Measurements from ENCODE around the gene PCDHB4. TPM values are rescaled to one million over a fixed set of nuclear protein-coding genes. Genes with fewer than 3 reads are reported as not detected.
"Not testable (repeated sequence)": the region's sequence is repeated elsewhere in the genome, so short reads cannot be mapped to it uniquely, and the experiment has no call there.

The PCDHB4 gene
- under 1 TPM in 2 of 4 donors, not detected in 2; 0.64 to 0.96 TPM for polyA plus RNA-seq
- long read RNA-seq, donor 1, partial matches to known transcripts: 0 of 3 reads
- long read RNA-seq, donor 1, other reads (novel, unspliced or antisense): 0 of 3 reads
- long read RNA-seq, donor 2, partial matches to known transcripts: 0 of 1 reads
- long read RNA-seq, donor 2, other reads (novel, unspliced or antisense): 0 of 1 reads
- long read RNA-seq, donor 3, transcript PCDHB4-201 (1 exons, 3,825 nt): major isoform, 5 of 5 reads
- long read RNA-seq, donor 3, partial matches to known transcripts: 0 of 5 reads
- long read RNA-seq, donor 3, other reads (novel, unspliced or antisense): 0 of 5 reads
- long read RNA-seq, donor 4, partial matches to known transcripts: 0 of 1 reads
- long read RNA-seq, donor 4, other reads (novel, unspliced or antisense): 0 of 1 reads
- long read RNA-seq, donor 5, partial matches to known transcripts: 0 of 2 reads
- long read RNA-seq, donor 5, other reads (novel, unspliced or antisense): 0 of 2 reads
- long read RNA-seq, donor 6, partial matches to known transcripts: 0 of 2 reads
- long read RNA-seq, donor 6, other reads (novel, unspliced or antisense): 0 of 2 reads
- long read RNA-seq, donor 7: 0 reads
- long read RNA-seq, donor 8: 0 reads
- long read RNA-seq, donor 9: 0 reads
- long read RNA-seq, donor 10, partial matches to known transcripts: 0 of 5 reads
- long read RNA-seq, donor 10, other reads (novel, unspliced or antisense): 0 of 5 reads

GRCh38 chr5:141121563-141121962 lies at the start of gene PCDHB4:
PCDHB4 (plus strand) TSS chr5:141121818; CDS start chr5:141121999, 181 bp downstream.
- Histone ChIP-seq H3K36me3 (ENCODE audit: control insufficient read depth in 3 of 3, insufficient read depth in 2 of 3, low read depth in 1 of 3, low read length in 3 of 3) (no peaks in the 10 kb centered on the region), H3K27me3 (ENCODE audit: control insufficient read depth in 3 of 3, insufficient read depth in 3 of 3, low read length in 3 of 3) (peaks cover 0 to 5% (median 0%) of the 10 kb centered on the region in 3 donors), H3K27ac (ENCODE audit: low read depth in 1 of 3, low read length in 2 of 3) (no peak within 1 kb of the TSS), H3K4me1 (ENCODE audit: control insufficient read depth in 3 of 3, insufficient read depth in 2 of 3, low read depth in 1 of 3, low read length in 2 of 3) (no peaks in the 10 kb centered on the region), H3K9me3 (ENCODE audit: control insufficient read depth in 2 of 2, insufficient read depth in 1 of 2, low read depth in 1 of 2, low read length in 1 of 2) (peaks cover 0 to 15% of the 10 kb centered on the region in 2 donors), H3K4me3 (ENCODE audit: low read depth in 1 of 3, low read length in 3 of 3) (no peak within 1 kb of the TSS)
- no peak for DNase-seq
- no peak for FAIRE-seq
- 23 to 45% (median 34%) methylated on average over 16 of the region's 16 CpGs for WGBS, 3 donors

DNA sequence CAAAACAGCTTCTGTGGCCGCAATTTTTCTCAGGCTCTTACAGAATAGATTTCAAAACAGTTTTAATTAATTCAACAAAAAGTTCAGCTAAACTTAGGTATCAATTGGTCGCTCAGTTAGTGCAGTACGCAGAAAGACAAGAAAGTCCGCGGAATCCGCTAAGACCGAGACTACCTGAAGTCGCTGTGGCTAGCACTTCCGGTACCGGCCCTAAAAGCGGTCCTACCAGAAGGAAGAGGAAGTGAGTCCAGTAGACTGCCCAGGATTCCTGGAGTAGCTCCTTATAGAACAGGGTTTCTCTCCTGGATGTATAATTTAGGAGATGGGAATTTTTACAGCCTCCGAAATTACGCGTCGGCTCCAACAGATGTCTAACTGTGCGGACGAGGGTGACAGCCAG lies 43.8 kb upstream of the PCDHB4 start:
- no peaks in the 10 kb centered on the region for H3K4me1 ChIP-seq (ENCODE audit: control insufficient read depth in 3 of 3, insufficient read depth in 2 of 3, low read depth in 1 of 3, low read length in 2 of 3)
- no peak overlapping the region for H3K4me3 ChIP-seq (ENCODE audit: low read depth in 1 of 3, low read length in 3 of 3)
- DNase-seq (no peak), FAIRE-seq (no peak)
- no peak overlapping the region for H3K27ac ChIP-seq (ENCODE audit: low read depth in 1 of 3, low read length in 2 of 3)
- no peaks in the 10 kb centered on the region for H3K27me3 ChIP-seq (ENCODE audit: control insufficient read depth in 3 of 3, insufficient read depth in 3 of 3, low read length in 3 of 3)
- peaks cover 1 to 16% of the 10 kb centered on the region in 2 donors for H3K9me3 ChIP-seq (ENCODE audit: control insufficient read depth in 2 of 2, insufficient read depth in 1 of 2, low read depth in 1 of 2, low read length in 1 of 2)
- WGBS, 3 donors: 52 to 69% (median 68%) methylated on average over 17 of the region's 17 CpGs
- H3K36me3 ChIP-seq (ENCODE audit: control insufficient read depth in 3 of 3, insufficient read depth in 2 of 3, low read depth in 1 of 3, low read length in 3 of 3): no peaks in the 10 kb centered on the region

DNA sequence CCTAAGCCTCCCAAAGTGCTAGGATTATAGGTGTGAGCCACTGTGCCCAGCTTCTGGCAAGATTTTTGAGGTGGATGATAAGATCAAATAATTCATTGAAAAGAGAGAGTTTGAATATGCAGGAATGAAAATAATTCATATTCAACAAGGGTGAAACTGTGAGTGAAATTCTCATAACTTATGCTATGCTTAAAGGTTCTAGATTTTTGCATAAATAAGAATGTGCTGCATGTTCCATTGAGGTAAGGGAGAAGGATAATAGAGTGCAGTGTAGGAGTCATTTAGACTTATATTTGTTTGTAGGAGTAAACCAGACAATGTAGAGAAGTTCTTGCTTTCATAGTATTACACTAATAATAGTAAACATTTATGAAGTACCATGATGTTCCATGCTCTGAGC lies 39.4 kb upstream of the PCDHB4 start:
- Histone ChIP-seq H3K9me3 (ENCODE audit: control insufficient read depth in 2 of 2, insufficient read depth in 1 of 2, low read depth in 1 of 2, low read length in 1 of 2) (peaks cover 1 to 16% of the 10 kb centered on the region in 2 donors), H3K4me3 (ENCODE audit: low read depth in 1 of 3, low read length in 3 of 3) (no peak overlapping the region), H3K36me3 (ENCODE audit: control insufficient read depth in 3 of 3, insufficient read depth in 2 of 3, low read depth in 1 of 3, low read length in 3 of 3) (no peaks in the 10 kb centered on the region), H3K27ac (ENCODE audit: low read depth in 1 of 3, low read length in 2 of 3) (no peak overlapping the region), H3K4me1 (ENCODE audit: control insufficient read depth in 3 of 3, insufficient read depth in 2 of 3, low read depth in 1 of 3, low read length in 2 of 3) (no peaks in the 10 kb centered on the region), H3K27me3 (ENCODE audit: control insufficient read depth in 3 of 3, insufficient read depth in 3 of 3, low read length in 3 of 3) (no peaks in the 10 kb centered on the region)
- DNase-seq (no peak), FAIRE-seq (no peak)

DNA sequence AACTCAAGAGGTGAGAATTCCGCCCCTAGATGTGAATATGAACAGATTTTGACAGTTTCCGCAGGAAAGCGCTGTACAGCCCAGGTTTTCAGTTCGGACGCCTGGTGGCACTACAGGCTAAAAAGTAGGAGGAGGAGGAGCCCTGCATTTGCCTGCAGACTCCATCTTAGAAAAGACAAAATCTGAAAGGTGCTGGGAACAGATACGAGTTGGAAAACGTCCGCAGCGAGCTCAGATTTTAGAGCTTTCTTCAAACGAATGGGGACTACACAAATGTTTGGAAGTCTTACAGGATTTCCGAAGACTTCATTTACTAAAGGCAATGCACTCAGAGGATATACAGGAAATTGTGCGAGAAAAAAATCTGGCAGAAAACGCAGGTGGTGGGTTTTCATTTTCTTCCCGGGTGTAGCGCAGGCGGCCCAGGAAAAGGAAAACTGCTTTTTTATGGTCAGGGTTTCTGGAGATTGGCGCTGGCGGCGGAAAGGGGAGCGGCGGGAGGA lies 37.1 kb upstream of the PCDHB4 start:
- Histone ChIP-seq H3K27ac (ENCODE audit: low read depth in 1 of 3, low read length in 2 of 3) (no peak overlapping the region), H3K9me3 (ENCODE audit: control insufficient read depth in 2 of 2, insufficient read depth in 1 of 2, low read depth in 1 of 2, low read length in 1 of 2) (no peaks in the 10 kb centered on the region), H3K36me3 (ENCODE audit: control insufficient read depth in 3 of 3, insufficient read depth in 2 of 3, low read depth in 1 of 3, low read length in 3 of 3) (no peaks in the 10 kb centered on the region), H3K4me1 (ENCODE audit: control insufficient read depth in 3 of 3, insufficient read depth in 2 of 3, low read depth in 1 of 3, low read length in 2 of 3) (no peaks in the 10 kb centered on the region), H3K27me3 (ENCODE audit: control insufficient read depth in 3 of 3, insufficient read depth in 3 of 3, low read length in 3 of 3) (no peaks in the 10 kb centered on the region), H3K4me3 (ENCODE audit: low read depth in 1 of 3, low read length in 3 of 3) (no peak overlapping the region)
- FAIRE-seq (no peak), DNase-seq (no peak)
- WGBS, 3 donors: 19 to 34% (median 27%) methylated on average over 21 of the region's 21 CpGs

DNA sequence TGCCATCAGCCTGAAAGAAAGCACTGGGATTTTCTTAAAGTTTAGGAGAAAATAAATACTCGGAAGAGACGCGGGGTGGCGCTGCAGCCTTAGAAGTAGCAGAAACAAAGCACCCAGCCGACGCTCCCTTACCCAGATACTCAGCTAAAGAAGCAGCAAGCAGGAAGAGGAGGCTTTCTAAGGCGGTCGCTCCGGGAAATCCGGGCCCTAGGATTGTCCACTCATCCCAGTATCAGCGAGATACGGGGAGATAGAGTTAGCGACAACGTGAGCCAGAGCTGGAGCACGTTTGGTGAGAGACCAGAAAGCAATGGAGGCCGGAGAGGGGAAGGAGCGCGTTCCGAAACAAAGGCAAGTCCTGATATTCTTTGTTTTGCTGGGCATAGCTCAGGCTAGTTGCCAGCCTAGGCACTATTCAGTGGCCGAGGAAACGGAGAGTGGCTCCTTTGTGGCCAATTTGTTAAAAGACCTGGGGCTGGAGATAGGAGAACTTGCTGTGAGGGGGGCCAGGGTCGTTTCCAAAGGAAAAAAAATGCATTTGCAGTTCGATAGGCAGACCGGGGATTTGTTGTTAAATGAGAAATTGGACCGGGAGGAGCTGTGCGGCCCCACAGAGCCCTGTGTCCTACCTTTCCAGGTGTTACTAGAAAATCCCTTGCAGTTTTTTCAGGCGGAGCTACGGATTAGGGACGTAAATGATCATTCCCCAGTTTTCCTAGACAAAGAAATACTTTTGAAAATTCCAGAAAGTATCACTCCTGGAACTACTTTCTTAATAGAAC lies 26.9 kb upstream of the PCDHB4 start, which contains the start of gene PCDHB2:
PCDHB2 (plus strand) TSS at position 135 of the 782 bp plus-strand sequence; CDS start at position 311, 176 bp downstream.
- no peak for FAIRE-seq
- Histone ChIP-seq H3K9me3 (ENCODE audit: control insufficient read depth in 2 of 2, insufficient read depth in 1 of 2, low read depth in 1 of 2, low read length in 1 of 2) (peaks cover 0 to 15% of the 10 kb centered on the region in 2 donors), H3K4me1 (ENCODE audit: control insufficient read depth in 3 of 3, insufficient read depth in 2 of 3, low read depth in 1 of 3, low read length in 2 of 3) (no peaks in the 10 kb centered on the region), H3K27me3 (ENCODE audit: control insufficient read depth in 3 of 3, insufficient read depth in 3 of 3, low read length in 3 of 3) (peaks cover 0 to 2% (median 1%) of the 10 kb centered on the region in 3 donors), H3K27ac (ENCODE audit: low read depth in 1 of 3, low read length in 2 of 3) (no peak within 1 kb of the TSS), H3K36me3 (ENCODE audit: control insufficient read depth in 3 of 3, insufficient read depth in 2 of 3, low read depth in 1 of 3, low read length in 3 of 3) (no peaks in the 10 kb centered on the region), H3K4me3 (ENCODE audit: low read depth in 1 of 3, low read length in 3 of 3) (peak within 1 kb of the TSS in 1 of 3 donors; percentile 18)
- DNase-seq: no peak
- 19 to 31% (median 30%) methylated on average over 29 of the region's 29 CpGs for WGBS, 3 donors

- 47 to 60% (median 57%) methylated on average over 12 of the region's 12 CpGs for WGBS, 3 donors
- Histone ChIP-seq H3K27me3 (ENCODE audit: control insufficient read depth in 3 of 3, insufficient read depth in 3 of 3, low read length in 3 of 3) (peaks cover 0 to 2% (median 1%) of the 10 kb centered on the region in 3 donors), H3K27ac (ENCODE audit: low read depth in 1 of 3, low read length in 2 of 3) (no peak overlapping the region), H3K36me3 (ENCODE audit: control insufficient read depth in 3 of 3, insufficient read depth in 2 of 3, low read depth in 1 of 3, low read length in 3 of 3) (no peaks in the 10 kb centered on the region), H3K9me3 (ENCODE audit: control insufficient read depth in 2 of 2, insufficient read depth in 1 of 2, low read depth in 1 of 2, low read length in 1 of 2) (peaks cover 0 to 17% of the 10 kb centered on the region in 2 donors), H3K4me3 (ENCODE audit: low read depth in 1 of 3, low read length in 3 of 3) (no peak overlapping the region), H3K4me1 (ENCODE audit: control insufficient read depth in 3 of 3, insufficient read depth in 2 of 3, low read depth in 1 of 3, low read length in 2 of 3) (no peaks in the 10 kb centered on the region)
- DNase-seq: no peak
- FAIRE-seq: no peak
Measured at GRCh38 chr5:141095263-141095641, 26.4 kb upstream of the PCDHB4 start.

DNA sequence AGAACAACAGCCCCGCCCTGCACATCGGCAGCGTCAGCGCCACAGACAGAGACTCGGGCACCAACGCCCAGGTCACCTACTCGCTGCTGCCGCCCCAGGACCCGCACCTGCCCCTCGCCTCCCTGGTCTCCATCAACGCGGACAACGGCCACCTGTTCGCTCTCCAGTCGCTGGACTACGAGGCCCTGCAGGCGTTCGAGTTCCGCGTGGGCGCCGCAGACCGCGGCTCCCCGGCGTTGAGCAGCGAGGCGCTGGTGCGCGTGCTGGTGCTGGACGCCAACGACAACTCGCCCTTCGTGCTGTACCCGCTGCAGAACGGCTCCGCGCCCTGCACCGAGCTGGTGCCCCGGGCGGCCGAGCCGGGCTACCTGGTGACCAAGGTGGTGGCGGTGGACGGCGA lies 25.4 kb upstream of the PCDHB4 start:
- not testable (repeated sequence) for H3K4me3 ChIP-seq (ENCODE audit: low read depth in 1 of 3, low read length in 3 of 3); FAIRE-seq; DNase-seq; H3K27me3 ChIP-seq (ENCODE audit: control insufficient read depth in 3 of 3, insufficient read depth in 3 of 3, low read length in 3 of 3); H3K36me3 ChIP-seq (ENCODE audit: control insufficient read depth in 3 of 3, insufficient read depth in 2 of 3, low read depth in 1 of 3, low read length in 3 of 3); H3K4me1 ChIP-seq (ENCODE audit: control insufficient read depth in 3 of 3, insufficient read depth in 2 of 3, low read depth in 1 of 3, low read length in 2 of 3); H3K27ac ChIP-seq (ENCODE audit: low read depth in 1 of 3, low read length in 2 of 3)
- 48 to 71% (median 70%) methylated on average over 20 to 34 of the region's 46 CpGs for WGBS, 3 donors
- H3K9me3 ChIP-seq (ENCODE audit: control insufficient read depth in 2 of 2, insufficient read depth in 1 of 2, low read depth in 1 of 2, low read length in 1 of 2): peaks cover 2 to 25% of the 10 kb centered on the region in 2 donors

GRCh38 chr5:141096586-141096985 lies 25.0 kb upstream of the PCDHB4 start:
- H3K9me3 ChIP-seq (ENCODE audit: control insufficient read depth in 2 of 2, insufficient read depth in 1 of 2, low read depth in 1 of 2, low read length in 1 of 2): peaks cover 2 to 29% of the 10 kb centered on the region in 2 donors
- not testable (repeated sequence) for H3K36me3 ChIP-seq (ENCODE audit: control insufficient read depth in 3 of 3, insufficient read depth in 2 of 3, low read depth in 1 of 3, low read length in 3 of 3); H3K27me3 ChIP-seq (ENCODE audit: control insufficient read depth in 3 of 3, insufficient read depth in 3 of 3, low read length in 3 of 3); DNase-seq; FAIRE-seq; H3K27ac ChIP-seq (ENCODE audit: low read depth in 1 of 3, low read length in 2 of 3); H3K4me1 ChIP-seq (ENCODE audit: control insufficient read depth in 3 of 3, insufficient read depth in 2 of 3, low read depth in 1 of 3, low read length in 2 of 3); H3K4me3 ChIP-seq (ENCODE audit: low read depth in 1 of 3, low read length in 3 of 3)
- 42 to 64% (median 54%) methylated on average over 10 to 35 of the region's 38 CpGs for WGBS, 3 donors

Measured in small intestine (tissue), 16 donors.